IPS DF 4.7 (cell line): ENCODE data around the gene CREG2.

Experiments used
- DNase-seq: peaks from one replicate; pipeline ENCODE4 v3.0.0-alpha.2; 2013; ENCODE audit warnings: low spot score; ENCODE audit errors: extremely low read depth

Gene CREG2

DNA sequence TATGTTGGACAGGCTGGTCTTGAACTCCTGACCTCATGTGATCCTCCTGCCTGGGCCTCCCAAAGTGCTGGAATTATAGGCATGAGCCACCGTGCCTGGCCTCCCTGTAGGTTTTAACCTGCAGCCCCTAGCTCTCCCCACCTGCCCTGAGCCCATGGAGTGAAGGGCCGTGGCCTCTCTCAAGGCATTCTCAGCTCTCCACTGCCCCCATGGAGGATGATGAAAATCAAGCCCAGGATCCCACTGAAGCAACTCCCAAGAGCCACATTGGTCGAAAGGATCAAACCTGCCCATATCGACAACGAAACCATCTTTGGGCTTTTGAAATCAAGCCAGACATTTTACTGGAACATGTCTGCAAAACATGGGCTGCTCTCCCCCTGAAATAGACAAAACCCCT, 22.4 kb upstream of the CREG2 start:
- DNase-seq = no peak

DNA sequence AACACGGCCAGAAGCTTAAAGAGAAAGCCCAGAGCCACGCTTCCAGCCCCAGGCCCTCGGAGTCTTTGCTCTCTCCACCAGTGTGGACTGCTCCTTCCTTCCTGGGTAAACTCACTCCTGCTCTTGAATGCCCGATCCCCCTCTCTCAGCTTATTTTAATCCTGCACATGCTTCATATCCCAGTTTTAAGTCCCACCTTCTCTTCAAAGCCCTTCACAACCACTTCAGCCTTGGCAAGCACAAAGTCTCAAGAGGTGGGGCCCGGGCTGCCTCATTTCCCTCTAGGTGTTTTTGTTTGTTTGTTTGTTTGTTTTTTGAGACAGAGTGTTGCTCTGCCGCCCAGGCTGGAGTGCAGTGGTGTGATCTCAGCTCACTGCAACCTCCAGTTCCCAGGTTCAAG, 21.6 kb upstream of the CREG2 start:
- no peak for DNase-seq

DNA sequence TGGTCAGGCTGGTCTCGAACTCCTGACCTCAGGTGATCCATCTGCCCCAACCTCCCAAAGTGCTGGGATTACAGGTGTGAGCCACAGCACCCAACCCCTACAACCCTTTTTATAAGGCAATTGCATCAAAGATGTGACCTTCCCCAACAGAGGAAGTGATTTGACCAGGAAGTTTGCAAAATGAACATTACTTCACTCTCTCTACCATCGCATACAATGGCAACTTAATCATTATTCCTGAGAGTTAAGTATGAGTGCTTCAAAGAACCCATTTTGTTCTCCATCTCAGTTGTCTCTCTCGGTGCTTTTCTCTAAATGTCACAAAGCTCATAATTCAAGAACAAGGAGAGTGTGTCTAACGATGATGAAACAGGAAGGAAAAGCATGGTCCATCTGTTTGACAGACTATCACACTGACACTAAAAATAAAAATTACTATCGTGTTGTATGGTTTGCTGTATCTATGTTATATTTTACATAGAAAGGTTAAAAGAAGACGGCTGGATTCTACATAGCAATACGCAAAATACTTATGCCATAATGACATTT, 18.1 kb upstream of the CREG2 start:
- DNase-seq = no peak

DNA sequence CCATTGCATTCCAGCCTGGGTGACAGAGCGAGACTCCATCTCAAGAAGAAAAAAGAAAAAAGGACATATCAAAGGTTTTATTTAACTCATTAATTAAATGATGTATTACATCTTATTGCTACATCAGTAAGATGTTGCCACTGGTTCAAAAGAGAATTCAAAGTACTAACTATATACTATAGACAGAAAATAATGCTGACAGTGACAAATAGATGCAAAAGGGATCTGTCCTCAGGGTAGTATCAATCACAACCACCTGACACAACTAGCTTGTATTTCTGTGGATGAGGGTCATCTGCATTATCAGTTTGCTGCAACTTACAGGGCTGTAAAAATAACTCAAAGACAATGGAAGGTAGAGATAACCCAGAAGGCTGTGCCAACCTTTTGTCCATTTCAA, 16.4 kb upstream of the CREG2 start:
- no peak for DNase-seq

DNA sequence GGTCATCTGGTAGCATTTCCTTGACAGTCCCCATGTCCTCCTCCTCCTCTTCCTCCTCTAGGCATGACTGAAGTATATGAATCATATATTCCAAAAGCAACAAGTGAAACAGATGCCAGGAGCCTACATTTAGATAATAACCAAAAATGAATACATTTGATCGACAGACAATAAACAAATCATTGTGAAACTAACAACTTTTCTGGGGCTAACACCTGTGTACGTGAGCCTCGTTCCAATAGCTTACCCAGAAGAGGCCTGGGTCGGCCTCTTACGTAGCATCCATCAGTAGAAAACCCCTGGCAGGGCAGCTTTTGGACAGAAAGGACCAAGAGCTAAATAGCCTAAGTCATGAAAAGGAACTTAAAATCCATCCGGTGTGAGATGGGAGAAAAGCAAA, 15.3 kb upstream of the CREG2 start:
- DNase-seq = no peak

DNA sequence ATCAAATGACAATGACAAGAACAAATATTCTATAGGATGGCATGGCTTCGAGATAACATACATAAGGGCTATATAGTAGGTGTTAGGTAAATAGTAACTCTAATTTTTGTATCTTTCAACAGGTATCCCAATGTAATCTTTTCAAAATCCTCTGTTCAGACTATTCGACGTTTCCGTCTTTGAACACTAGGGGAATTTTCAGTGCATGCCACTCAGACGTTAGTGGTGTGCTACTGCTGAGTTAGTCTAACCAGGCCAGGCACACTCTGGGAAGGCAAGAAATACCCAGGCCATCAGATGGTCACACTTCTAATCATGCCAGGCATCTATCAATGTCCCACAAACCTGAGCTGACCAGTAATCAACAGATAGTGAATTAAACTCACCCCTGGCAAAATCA, 14.6 kb upstream of the CREG2 start:
- no peak for DNase-seq

DNA sequence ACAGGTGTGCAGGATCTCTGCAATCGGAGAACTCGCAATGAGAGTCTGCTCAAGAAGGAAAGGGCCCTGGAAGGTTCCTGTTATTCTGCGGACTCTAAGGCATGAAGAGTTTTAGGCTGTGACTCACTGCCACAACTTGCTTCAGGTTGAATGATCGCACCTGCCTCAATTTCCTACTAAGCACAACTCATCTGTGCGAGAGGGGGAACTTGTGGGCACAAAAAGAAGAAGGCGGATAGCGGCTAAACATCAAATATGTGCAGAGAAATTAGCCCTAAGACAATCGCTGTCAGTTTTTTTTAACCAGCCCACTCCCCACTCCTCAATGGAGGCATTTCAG, 14.0 kb upstream of the CREG2 start:
- no peak for DNase-seq

DNA sequence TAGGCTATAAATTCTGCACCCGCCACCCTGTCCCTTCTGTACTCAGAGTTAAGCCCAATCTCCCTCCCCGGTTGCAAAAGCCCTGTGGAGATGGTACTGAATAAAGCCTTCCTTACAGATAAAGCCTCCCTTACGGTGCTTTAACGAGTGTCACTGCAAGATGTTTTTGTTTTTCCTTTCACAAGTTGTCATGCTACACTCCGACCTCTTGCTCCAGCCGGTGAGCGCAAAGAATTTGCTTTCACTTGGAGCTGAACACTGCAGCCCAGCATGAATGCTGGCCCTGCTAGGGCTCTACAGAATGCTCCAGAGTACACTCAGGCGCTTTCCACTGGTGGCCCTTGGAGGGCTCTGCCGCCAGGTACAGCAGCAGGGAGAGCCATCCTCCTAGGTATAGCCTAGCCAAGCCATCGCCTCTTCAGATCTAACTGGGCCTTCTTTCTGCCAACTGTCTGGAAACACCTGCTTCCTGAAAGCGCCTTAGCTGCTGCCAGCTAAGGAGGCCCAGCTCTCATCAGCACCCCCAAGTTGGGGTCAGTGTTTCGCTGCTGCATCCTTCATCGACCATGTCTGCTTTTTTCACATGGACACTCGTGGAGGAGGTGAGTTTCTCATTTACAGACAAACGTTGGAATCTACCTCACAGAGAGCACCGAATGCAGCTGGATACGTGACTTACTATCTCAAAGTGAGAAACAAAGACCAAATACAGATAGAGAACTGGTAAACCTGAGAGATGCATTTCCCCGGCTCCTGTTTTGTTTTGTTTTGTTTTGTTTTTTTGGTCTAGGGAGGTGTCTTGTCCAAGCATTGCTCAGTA, 13.4 kb upstream of the CREG2 start:
- no peak for DNase-seq

DNA sequence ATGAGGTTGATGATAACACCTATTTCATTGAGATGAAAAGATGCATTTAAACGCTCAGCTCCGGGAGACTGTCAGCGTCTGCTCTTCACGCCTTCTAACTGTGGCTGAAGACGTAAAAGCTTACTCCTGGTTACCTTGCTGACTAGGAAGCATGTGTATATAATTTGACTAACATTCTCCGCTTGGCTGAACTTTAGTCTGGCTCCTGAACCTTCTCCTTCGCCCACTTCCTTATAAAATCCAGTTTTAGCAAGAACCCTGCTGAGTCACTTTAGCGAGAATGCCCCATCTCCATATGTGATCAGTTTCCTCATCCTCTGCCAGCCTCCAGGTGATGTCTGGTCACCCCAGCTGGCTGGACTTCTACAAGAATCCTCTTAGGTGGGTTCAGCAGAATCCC, 12.7 kb upstream of the CREG2 start:
- no peak for DNase-seq

DNA sequence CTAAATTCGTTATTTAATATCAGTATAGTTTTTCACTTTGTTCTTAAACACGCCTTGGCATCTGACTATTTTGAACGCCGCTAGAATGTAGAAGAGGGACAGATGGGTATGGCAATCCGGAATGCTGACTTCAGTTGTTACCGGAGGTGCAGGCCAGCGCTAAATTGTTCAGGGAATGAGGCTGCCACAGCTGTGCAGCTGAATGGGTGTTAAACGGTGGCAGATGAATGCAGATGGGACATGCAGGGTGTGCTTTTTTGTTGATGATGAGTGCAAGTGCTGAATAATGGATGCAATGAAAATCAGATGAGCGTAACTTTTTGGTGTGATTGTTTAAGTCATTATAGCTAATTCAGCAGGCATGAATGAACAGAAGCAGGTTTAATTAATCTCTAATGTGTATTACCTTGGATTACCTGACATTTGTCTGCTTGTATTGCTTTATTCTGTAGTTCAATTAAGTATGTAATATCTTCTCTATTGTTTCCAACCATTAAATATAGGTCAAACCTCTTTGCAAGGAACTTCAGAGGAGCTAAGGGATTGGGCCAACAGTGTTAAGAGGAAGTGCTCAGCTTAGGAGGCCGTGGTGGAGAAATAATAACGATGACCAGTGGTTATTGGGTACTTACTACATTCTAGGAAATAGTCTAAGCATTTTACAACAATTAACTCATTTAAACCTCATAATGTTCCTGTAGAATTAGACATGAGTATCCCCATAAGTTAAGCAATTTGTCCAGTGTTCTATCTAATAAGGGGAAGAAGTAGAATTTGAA, 11.9 kb upstream of the CREG2 start:
- no peak for DNase-seq

DNA sequence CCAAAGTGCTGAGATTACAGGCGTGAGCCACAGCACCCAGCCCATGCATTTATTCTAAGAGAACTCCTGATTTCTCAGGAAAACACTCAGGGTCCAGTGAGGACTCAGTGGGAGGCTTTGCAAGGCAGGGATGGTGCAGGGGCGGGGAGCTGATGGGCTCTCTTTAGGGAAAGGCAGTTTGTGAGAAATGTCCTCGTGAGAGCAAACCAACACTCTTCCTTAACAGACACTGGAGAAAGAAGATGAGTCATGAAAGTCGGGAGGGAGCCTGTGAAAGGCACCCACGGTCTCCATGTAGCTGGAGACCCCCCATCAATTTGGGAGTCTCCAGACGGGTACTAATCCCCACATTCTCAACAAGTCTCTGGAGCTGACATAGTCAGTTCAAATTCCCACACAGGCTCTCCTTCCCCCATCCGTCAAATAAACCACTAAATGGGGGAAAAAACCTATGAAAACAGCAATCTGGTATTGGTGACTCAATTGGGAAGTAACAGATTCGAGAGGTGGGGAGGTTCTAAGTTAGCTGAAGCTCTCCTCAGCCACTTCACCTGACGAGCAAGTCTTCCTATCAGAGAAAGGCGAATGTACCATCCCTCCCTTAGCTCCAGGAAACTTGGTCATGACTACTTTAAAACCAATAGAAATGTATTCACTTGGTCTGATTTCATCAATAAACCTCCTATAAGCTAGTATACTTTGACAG, 11.0 kb upstream of the CREG2 start:
- DNase-seq = no peak

DNA sequence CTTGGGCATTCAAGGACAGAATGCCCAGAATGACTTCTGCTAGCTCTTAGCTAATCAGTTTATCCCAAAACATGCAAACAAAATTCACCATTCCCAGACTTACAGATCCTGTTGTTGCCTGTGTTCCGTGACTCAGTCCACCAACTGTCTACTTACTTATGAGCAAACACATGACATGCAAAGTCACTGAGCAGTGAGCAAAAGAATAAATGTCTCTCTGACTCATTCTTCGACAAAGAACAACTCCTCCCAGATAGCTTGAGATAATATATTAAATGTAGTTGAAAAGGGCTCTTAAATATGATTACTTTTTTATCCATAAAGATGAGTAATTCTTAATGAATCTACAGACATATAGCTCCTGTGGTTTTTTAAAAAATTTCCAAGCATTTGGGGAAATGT, 9.0 kb upstream of the CREG2 start:
- no peak for DNase-seq

DNA sequence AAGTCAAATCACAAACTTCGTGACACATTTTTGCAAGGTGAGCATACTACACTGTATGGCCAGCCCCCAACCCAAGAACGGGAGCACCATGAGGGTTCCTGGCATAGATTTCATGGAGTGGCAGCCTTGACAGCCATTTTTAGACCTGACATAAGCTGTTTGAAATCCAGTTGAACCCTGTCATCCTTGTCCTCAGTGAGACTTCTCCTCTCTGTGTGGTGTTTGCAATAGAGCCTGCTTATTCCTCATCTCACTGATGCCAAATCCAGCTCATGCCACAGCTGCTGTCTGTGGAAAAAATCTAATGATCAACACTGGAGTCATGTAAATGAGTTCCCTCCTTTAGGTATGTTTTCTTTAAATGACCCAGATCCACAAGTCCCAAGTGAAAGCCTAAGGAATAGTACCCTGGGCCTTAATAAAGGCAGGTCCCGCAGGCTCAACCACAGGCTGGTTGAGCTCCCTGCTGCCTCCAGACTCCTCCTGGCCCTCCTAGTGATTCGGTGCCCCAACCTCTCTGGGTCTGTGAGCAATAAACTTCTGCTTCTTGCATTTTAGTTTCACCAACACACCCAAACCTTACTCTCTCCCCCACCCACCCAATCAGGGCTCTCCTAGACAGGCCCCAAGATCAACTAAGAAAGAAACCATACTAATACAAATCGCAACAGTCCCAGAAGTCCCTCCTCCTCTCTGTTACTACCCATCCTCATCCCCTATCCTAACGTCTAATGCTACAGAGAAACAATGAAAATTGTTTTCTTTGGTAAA, 8.4 kb upstream of the CREG2 start:
- no peak for DNase-seq

DNA sequence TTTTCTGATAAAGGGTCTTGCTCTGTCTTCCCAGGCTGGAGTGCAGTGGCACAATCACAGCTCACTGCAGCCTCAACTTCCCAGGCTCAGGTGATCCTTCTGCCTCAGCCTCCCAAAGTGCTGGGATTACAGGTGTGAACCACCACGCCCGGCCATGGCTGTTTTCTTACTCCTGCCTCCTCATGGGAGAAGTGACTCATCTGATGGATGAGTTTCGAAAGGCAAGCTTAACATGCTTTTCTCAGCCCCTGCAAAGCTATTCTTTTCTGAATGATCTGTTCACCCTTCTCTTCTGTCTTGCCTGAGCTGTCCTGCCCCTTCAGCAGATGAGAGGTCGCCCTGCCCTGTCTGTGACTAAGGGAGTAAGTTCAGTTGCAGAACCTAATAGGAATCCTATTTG, 929 bp upstream of the CREG2 start:
- no peak for DNase-seq

DNA sequence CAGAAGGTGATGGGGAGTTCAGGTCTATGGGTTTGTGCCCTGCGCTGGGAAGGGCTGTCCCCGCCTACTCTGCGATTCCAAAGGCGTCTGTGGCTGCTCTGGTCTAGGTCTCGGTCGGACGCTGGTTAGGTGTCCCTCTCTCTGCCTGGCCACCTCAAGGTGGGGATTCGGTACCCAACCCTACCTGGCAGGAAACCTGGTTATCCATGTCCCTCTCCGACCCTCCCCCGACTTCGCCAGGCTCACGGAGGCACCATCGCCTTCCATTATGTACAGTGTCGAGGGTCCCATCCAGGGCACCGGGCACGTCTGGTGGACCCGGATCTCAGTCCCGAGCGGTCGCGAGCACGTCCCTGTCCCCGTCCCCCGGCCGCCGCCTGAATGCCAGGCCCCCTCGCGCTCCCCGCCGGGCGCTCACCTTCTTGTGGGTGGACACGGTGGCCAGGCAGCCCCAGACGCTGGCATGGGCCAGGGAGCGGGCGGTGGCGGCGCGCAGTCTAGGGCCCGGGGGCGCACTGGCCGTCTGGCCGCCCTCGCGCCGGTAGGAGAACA, 628 bp downstream of the CREG2 start:
- DNase-seq = no peak

DNA sequence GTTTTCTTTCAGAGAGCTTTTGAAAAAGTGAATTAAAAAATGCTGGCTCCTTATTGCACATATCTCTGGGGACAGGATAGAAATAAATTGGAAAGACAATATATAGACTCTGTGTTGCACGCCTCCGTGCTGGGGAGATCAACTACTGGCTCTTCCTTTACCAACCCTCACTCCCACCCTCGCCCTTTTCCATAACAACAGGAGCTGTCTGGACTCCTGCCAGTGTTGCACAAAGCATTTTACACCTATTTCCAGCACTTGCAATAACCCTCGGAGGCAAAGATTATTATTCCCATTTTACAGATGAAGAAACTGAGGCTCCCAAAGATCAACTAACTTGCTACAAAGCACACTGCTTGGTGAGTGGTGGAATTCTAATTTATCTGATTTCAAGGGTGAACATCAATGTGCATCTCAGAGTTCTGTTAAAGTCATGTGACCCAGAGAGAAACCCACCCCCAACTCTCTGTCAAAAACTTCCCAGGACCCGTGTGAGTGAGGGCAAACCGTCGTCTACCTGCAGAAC, 4.2 kb downstream of the CREG2 start:
- DNase-seq = no peak

DNA sequence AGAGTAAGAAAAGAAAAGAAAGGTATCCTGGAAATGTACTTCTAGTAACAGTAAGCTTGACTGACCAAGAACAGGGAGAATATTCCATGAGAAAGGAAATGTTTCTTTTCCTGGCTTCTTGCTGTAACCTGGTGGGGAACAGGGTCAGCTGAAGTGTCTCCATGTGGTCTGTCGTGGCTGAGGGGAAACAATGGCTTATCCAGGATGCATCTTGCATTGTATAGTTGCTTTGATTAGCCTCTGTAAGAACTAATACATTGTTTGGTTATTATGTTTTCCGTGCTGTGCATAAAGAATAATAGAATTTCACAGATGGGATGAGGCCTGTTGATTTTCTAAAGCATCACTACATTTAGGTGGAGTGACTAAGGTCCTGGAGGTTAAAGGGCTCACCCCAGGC, 4.9 kb downstream of the CREG2 start:
- no peak for DNase-seq

DNA sequence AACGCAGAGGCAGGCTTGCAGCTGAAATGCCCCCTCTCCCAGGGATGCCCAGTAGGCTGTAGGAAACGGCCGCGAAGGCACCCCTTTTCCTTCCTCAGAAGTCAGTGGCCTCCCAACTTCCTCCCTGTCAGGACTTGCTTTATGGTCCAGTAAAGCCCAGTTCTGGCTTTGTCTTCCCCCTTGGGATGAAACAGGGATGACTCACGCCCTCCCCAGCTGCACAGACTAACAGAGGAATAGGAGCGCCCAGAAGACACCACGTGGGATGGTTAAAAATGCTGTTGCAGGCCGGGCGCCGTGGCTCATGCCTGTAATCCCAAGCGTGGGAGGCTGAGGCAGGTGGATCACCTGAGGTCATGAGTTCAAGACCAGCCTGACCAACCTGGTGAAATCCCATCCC, 6.9 kb downstream of the CREG2 start:
- DNase-seq = no peak

DNA sequence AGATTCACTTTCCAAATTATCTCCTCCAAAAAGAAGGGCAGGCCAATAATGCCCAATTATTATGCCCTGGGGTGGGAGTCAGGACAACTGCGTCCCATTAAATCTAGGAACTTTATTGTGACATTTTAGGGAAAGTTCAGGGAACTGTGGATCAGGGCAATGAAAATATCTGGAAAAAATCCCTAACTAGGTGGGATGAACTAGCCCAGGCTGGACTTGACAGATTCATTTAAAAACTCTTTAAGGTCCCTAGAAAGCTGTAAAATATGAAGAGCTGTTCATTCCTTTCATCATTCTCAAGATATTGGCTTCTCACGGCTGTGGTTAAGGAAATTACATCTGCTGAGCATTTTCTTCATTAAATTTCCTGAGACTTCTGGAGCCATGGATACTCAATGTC, 8.2 kb downstream of the CREG2 start:
- DNase-seq = no peak

DNA sequence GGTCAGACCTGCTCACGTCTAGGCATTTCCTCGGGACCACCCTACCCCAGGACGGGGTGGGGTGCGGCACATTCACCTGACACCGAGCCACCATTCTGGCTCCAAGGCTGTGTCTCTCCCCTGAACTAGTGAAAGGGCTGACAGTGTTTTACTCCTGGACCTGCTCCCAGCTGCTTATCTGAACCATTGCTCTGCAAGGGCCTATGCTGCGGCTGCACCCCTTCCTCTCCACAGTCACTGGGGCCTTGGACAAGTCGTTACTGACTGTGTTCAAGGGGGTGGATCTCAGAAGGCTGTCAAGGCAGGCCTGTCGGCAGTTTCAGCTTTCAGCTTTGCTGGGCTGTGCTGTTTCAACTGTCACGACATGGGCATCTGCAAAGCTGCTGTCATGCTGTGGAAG, 11.7 kb downstream of the CREG2 start:
- DNase-seq = no peak
